Endodermal cell (in vitro differentiated cells): ENCODE results near the gene MRPS10. TPM values are rescaled to one million over a fixed set of nuclear protein-coding genes. Genes with fewer than 3 reads are reported as not detected.

Experiments
- DNase-seq: peaks from one replicate; pipeline ENCODE4 v3.0.0-alpha.2; 2017
- H3K27ac ChIP-seq: 2 replicates; pipeline ENCODE4 v1.5.1; 2013; ENCODE audit warnings: mild to moderate bottlenecking, low read depth, low read length, moderate library complexity
- H3K27me3 ChIP-seq: 2 replicates; pipeline ENCODE4 v1.6.1; 2013; ENCODE audit warnings: mild to moderate bottlenecking, low read length, moderate library complexity; ENCODE audit not compliant: insufficient read depth, control insufficient read depth, poor library complexity, severe bottlenecking
- H3K36me3 ChIP-seq: 2 replicates; pipeline ENCODE4 v1.7.0; 2013; ENCODE audit warnings: mild to moderate bottlenecking, low read length, moderate library complexity; ENCODE audit not compliant: control insufficient read depth, insufficient read depth
- H3K4me1 ChIP-seq: one replicate; pipeline ENCODE4 v1.7.0; 2013; ENCODE audit warnings: low read length; ENCODE audit not compliant: control insufficient read depth, insufficient read depth
- H3K4me3 ChIP-seq: 2 replicates; pipeline ENCODE4 v1.5.1; 2013; ENCODE audit warnings: mild to moderate bottlenecking, low read length, moderate library complexity
- H3K9ac ChIP-seq: 2 replicates; pipeline ENCODE4 v1.6.1; 2013; ENCODE audit warnings: mild to moderate bottlenecking, low read length, moderate library complexity; ENCODE audit not compliant: poor library complexity, severe bottlenecking; ENCODE audit errors: extremely low read depth
- H3K9me3 ChIP-seq: 2 replicates; pipeline ENCODE4 v1.6.1; 2013; ENCODE audit warnings: mild to moderate bottlenecking, low read length, moderate library complexity; ENCODE audit not compliant: control insufficient read depth
- H3K27ac Mint-ChIP-seq: 2 replicates; pipeline ENCODE4 v1.8.0; 2020; ENCODE audit warnings: mixed read lengths
- H3K27me3 Mint-ChIP-seq: 2 replicates; pipeline ENCODE4 v1.8.0; 2021; ENCODE audit warnings: mild to moderate bottlenecking, mixed read lengths; ENCODE audit not compliant: insufficient read depth
- H3K36me3 Mint-ChIP-seq: 2 replicates; pipeline ENCODE4 v1.8.0; 2020; ENCODE audit warnings: low read depth, mixed read lengths
- H3K4me1 Mint-ChIP-seq: 2 replicates; pipeline ENCODE4 v1.8.0; 2020; ENCODE audit warnings: mixed read lengths
- H3K4me3 Mint-ChIP-seq: 2 replicates; pipeline ENCODE4 v1.8.0; 2020; ENCODE audit warnings: mild to moderate bottlenecking, moderate library complexity, mixed read lengths
- H3K9me3 Mint-ChIP-seq: 2 replicates; pipeline ENCODE4 v1.8.0; 2020; ENCODE audit warnings: mild to moderate bottlenecking, mixed read lengths
- CTCF ChIP-seq: fragments of 200-600 bp; sonication (generic); conservative IDR thresholded peaks from 2 replicates; pipeline ENCODE4 v1.5.0; 2021; ENCODE audit warnings: antibody characterized with exemption, mild to moderate bottlenecking
- WGBS, 2 experiments: methylation state at CpG; one replicate each; pipeline versions ENCODE4 v1.1.5 to v1.1.7; 2013; ENCODE audit warnings: missing lambda C conversion rate in 2 of 2, mixed read lengths in 1 of 2; ENCODE audit not compliant: insufficient coverage in 1 of 2, insufficient read length in 1 of 2; 5-methylcytosine and 5-hydroxymethylcytosine counted together
- total RNA-seq, 2 donors: library from RNA; stranded (reverse); fragmentation: NEBNext Ultra II Directional in 1 of 2; extraction: Animal tissue kit (Norgen Biotek cat#: 25700) in 1 of 2; gene quantifications; 2 replicates in 1 of 2; 3 replicates in 1 of 2; pipeline ENCODE4 v1.2.1, GENCODE V29; 2021

MRPS10 gene
- total RNA-seq, 2 donors from 2014 or later: 33.4 to 39.6 TPM

GRCh38 chr6:42237857-42238256 lies 20.2 kb upstream of the MRPS10 start:
- Histone ChIP-seq H3K4me3 (no peak overlapping the region), H3K27ac (no peak overlapping the region), H3K4me1 (peaks cover 8% of the 10 kb centered on the region), H3K36me3 (no peaks in the 10 kb centered on the region), H3K9me3 (no peaks in the 10 kb centered on the region), H3K9ac (no peak overlapping the region), H3K27me3 (no peaks in the 10 kb centered on the region)
- 100% methylated on average over 1 of the region's 1 CpG; no CpG with 5 or more reads in 1 of the 2 experiments for WGBS, 2 experiments
- no peak for DNase-seq
- no peak overlapping the region for H3K4me3 Mint-ChIP-seq
- TF ChIP-seq CTCF: no peak
- no peak overlapping the region for H3K27ac Mint-ChIP-seq
- H3K4me1 Mint-ChIP-seq: peaks cover 30% of the 10 kb centered on the region
- no peaks in the 10 kb centered on the region for H3K9me3 Mint-ChIP-seq
- H3K27me3 Mint-ChIP-seq: no peaks in the 10 kb centered on the region
- peaks cover 1% of the 10 kb centered on the region for H3K36me3 Mint-ChIP-seq

- peaks cover 21% of the 10 kb centered on the region for H3K4me1 Mint-ChIP-seq
- 86 to 94% methylated on average over 5 of the region's 5 CpGs for WGBS, 2 experiments
- Histone ChIP-seq H3K36me3 (no peaks in the 10 kb centered on the region), H3K4me1 (peaks cover 8% of the 10 kb centered on the region), H3K9ac (no peak overlapping the region), H3K27ac (no peak overlapping the region), H3K9me3 (no peaks in the 10 kb centered on the region), H3K4me3 (no peak overlapping the region), H3K27me3 (no peaks in the 10 kb centered on the region)
- no peak overlapping the region for H3K4me3 Mint-ChIP-seq
- peak; percentile 27 for DNase-seq
- no peaks in the 10 kb centered on the region for H3K9me3 Mint-ChIP-seq
- peaks cover 2% of the 10 kb centered on the region for H3K36me3 Mint-ChIP-seq
- TF ChIP-seq CTCF: no peak
- no peaks in the 10 kb centered on the region for H3K27me3 Mint-ChIP-seq
- H3K27ac Mint-ChIP-seq: no peak overlapping the region
Measured at GRCh38 chr6:42236682-42237473, 19.2 kb upstream of the MRPS10 start.

GRCh38 chr6:42236030-42236429 lies 18.4 kb upstream of the MRPS10 start:
- Mint-ChIP-seq H3K4me1 (peaks cover 18% of the 10 kb centered on the region), H3K4me3 (no peak overlapping the region), H3K36me3 (peaks cover 2% of the 10 kb centered on the region), H3K27ac (no peak overlapping the region), H3K9me3 (no peaks in the 10 kb centered on the region), H3K27me3 (no peaks in the 10 kb centered on the region)
- Histone ChIP-seq H3K4me3 (no peak overlapping the region), H3K4me1 (peaks cover 8% of the 10 kb centered on the region), H3K9ac (no peak overlapping the region), H3K36me3 (no peaks in the 10 kb centered on the region), H3K9me3 (no peaks in the 10 kb centered on the region), H3K27me3 (no peaks in the 10 kb centered on the region), H3K27ac (no peak overlapping the region)
- DNase-seq: no peak
- 87 to 92% methylated on average over 4 to 8 of the region's 9 CpGs for WGBS, 2 experiments
- no peak for TF ChIP-seq CTCF
